HepG2 (cell line): ENCODE measurements around the gene SRD5A1. TPM values are rescaled to one million over a fixed set of nuclear protein-coding genes. Genes with fewer than 3 reads are reported as not detected.

ENCODE experiments used
- ARNTL ChIP-seq: sonication (generic); formaldehyde crosslinking; IDR thresholded peaks from 2 replicates; pipeline ENCODE4 v1.4.0; 2020; ENCODE audit warnings: mild to moderate bottlenecking, missing genetic modification reagents
- HOXD1 ChIP-seq: sonication (generic); formaldehyde crosslinking; IDR thresholded peaks from 2 replicates; pipeline ENCODE4 v1.5.0; 2020; ENCODE audit warnings: missing genetic modification reagents
- KAT8 ChIP-seq: IDR thresholded peaks from 2 replicates; pipeline ENCODE4 v1.6.1; 2016; ENCODE audit warnings: missing genetic modification reagents, missing compliant biosample characterization
- MAZ ChIP-seq, 2 experiments: sonication (generic) in 1 of 2; formaldehyde crosslinking in 1 of 2; IDR thresholded peaks; 2 replicates each; pipeline versions ENCODE4 v1.5.0 to v1.6.1; 2012 to 2020; ENCODE audit warnings: low read depth in 2 of 2, mild to moderate bottlenecking in 2 of 2, borderline replicate concordance in 1 of 2, improper control_type of control experiment in 1 of 2, low read length in 1 of 2, missing genetic modification reagents in 1 of 2, moderate library complexity in 1 of 2
- MTF1 ChIP-seq: sonication (generic); formaldehyde crosslinking; IDR thresholded peaks from 2 replicates; pipeline ENCODE4 v1.5.0; 2020; ENCODE audit warnings: missing genetic modification reagents
- RFX3 ChIP-seq: IDR thresholded peaks from 2 replicates; pipeline ENCODE4 v1.6.1; 2016; ENCODE audit warnings: missing biosample characterization, missing genetic modification reagents
- SAFB2 ChIP-seq: sonication (generic); formaldehyde crosslinking; IDR thresholded peaks from 2 replicates; pipeline ENCODE4 v1.5.1; 2020; ENCODE audit warnings: missing genetic modification reagents, low read depth, mild to moderate bottlenecking, borderline replicate concordance
- SETDB1 ChIP-seq: sonication (generic); formaldehyde crosslinking; IDR thresholded peaks from 2 replicates; pipeline ENCODE4 v1.5.1; 2020; ENCODE audit warnings: missing genetic modification reagents, mild to moderate bottlenecking, borderline replicate concordance
- TCF12 ChIP-seq, 2 experiments: fragments of 450-650 bp in 1 of 2; sonication (generic) in 1 of 2; formaldehyde crosslinking in 1 of 2; IDR thresholded peaks; 2 replicates each; pipeline versions ENCODE4 v1.6.1 to v1.8.0; 2017 to 2022; ENCODE audit warnings: antibody characterized with exemption in 1 of 2, mild to moderate bottlenecking in 1 of 2, missing genetic modification reagents in 1 of 2, moderate library complexity in 1 of 2
- ZFP1 ChIP-seq: IDR thresholded peaks from 2 replicates; pipeline ENCODE4 v1.6.1; 2016
- ZNF205 ChIP-seq: IDR thresholded peaks from 2 replicates; pipeline ENCODE4 v1.6.1; 2018; ENCODE audit warnings: missing biosample characterization, missing genetic modification reagents
- ZNF333 ChIP-seq: sonication (generic); formaldehyde crosslinking; IDR thresholded peaks from 2 replicates; pipeline ENCODE4 v1.4.0; 2020; ENCODE audit warnings: mild to moderate bottlenecking, missing genetic modification reagents, borderline replicate concordance
- ZNF44 ChIP-seq: sonication (generic); formaldehyde crosslinking; IDR thresholded peaks from 2 replicates; pipeline ENCODE4 v1.5.1; 2020; ENCODE audit warnings: mild to moderate bottlenecking, missing genetic modification reagents
- ZNF512 ChIP-seq: sonication (generic); formaldehyde crosslinking; IDR thresholded peaks from 2 replicates; pipeline ENCODE4 v1.4.0; 2020; ENCODE audit warnings: mild to moderate bottlenecking, missing genetic modification reagents
- ZNF556 ChIP-seq: sonication (generic); formaldehyde crosslinking; IDR thresholded peaks from 2 replicates; pipeline ENCODE4 v1.4.0; 2020; ENCODE audit warnings: mild to moderate bottlenecking, missing genetic modification reagents, borderline replicate concordance
- ZNF660 ChIP-seq: sonication (generic); formaldehyde crosslinking; IDR thresholded peaks from 2 replicates; pipeline ENCODE4 v1.5.1; 2020; ENCODE audit warnings: mild to moderate bottlenecking, low read depth, missing genetic modification reagents, borderline replicate concordance
- ZNF709 ChIP-seq: sonication (generic); formaldehyde crosslinking; IDR thresholded peaks from 2 replicates; pipeline ENCODE4 v1.5.0; 2020; ENCODE audit warnings: mild to moderate bottlenecking, missing genetic modification reagents
- polyA plus RNA-seq, 8 experiments: library from polyadenylated mRNA; depleted of rRNA in 3 of 8; stranded (reverse) in 7 of 8; unstranded in 1 of 8; fragments of >200 nt; fragmentation: Illumina TruSeq in 4 of 8; extraction: Trizol in 4 of 8; gene quantifications; 2 replicates each; pipeline versions ENCODE4 v1.2.1 to v1.2.3, GENCODE V29; 2011 to 2016; ENCODE audit warnings: low read depth in 4 of 8, missing spikeins in 1 of 8, mixed read lengths in 1 of 8; ENCODE audit not compliant: insufficient read depth in 1 of 8
- total RNA-seq, 5 experiments: library from RNA; depleted of rRNA; stranded (reverse); fragments of >200 nt; fragmentation: Illumina TruSeq; extraction: Trizol; gene quantifications; 2 replicates each; pipeline ENCODE4 v1.2.3, GENCODE V29; 2016; ENCODE audit warnings: low read depth in 1 of 5
- TF ChIP-seq, protein P1 (sequence below): sonication (generic); formaldehyde crosslinking; conservative IDR thresholded peaks from 2 replicates; pipeline ENCODE4 v1.4.0; 2020; ENCODE audit warnings: mild to moderate bottlenecking, missing genetic modification reagents, moderate library complexity
- TF ChIP-seq, protein P2 (sequence below), 2 experiments: sonication (generic) in 1 of 2; formaldehyde crosslinking in 1 of 2; IDR thresholded peaks; 2 replicates each; pipeline versions ENCODE4 v1.4.0 to v1.6.1; 2018 to 2020; ENCODE audit warnings: missing genetic modification reagents in 2 of 2, borderline replicate concordance in 1 of 2, low read depth in 1 of 2, mild to moderate bottlenecking in 1 of 2, missing biosample characterization in 1 of 2
- TF ChIP-seq, protein P3 (sequence below): sonication (generic); formaldehyde crosslinking; IDR thresholded peaks from 2 replicates; pipeline ENCODE4 v1.5.1; 2020; ENCODE audit warnings: mild to moderate bottlenecking, missing genetic modification reagents, borderline replicate concordance

SRD5A1 gene
- total and polyA plus RNA-seq, 2 of the 13 experiments (the other 11 are each of a cell fraction or from before 2014, with no cell fraction given): 6.1 to 9.9 TPM

- TF ChIP-seq, protein P1, sequence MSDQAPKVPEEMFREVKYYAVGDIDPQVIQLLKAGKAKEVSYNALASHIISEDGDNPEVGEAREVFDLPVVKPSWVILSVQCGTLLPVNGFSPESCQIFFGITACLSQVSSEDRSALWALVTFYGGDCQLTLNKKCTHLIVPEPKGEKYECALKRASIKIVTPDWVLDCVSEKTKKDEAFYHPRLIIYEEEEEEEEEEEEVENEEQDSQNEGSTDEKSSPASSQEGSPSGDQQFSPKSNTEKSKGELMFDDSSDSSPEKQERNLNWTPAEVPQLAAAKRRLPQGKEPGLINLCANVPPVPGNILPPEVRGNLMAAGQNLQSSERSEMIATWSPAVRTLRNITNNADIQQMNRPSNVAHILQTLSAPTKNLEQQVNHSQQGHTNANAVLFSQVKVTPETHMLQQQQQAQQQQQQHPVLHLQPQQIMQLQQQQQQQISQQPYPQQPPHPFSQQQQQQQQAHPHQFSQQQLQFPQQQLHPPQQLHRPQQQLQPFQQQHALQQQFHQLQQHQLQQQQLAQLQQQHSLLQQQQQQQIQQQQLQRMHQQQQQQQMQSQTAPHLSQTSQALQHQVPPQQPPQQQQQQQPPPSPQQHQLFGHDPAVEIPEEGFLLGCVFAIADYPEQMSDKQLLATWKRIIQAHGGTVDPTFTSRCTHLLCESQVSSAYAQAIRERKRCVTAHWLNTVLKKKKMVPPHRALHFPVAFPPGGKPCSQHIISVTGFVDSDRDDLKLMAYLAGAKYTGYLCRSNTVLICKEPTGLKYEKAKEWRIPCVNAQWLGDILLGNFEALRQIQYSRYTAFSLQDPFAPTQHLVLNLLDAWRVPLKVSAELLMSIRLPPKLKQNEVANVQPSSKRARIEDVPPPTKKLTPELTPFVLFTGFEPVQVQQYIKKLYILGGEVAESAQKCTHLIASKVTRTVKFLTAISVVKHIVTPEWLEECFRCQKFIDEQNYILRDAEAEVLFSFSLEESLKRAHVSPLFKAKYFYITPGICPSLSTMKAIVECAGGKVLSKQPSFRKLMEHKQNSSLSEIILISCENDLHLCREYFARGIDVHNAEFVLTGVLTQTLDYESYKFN (CRISPR knock-in tag): no peak
- TF ChIP-seq ZNF333 (no peak), ZNF205 (CRISPR knock-in tag) (no peak), SETDB1 (CRISPR knock-in tag) (no peak), KAT8 (CRISPR knock-in tag) (peak; percentile 89), ZNF512 (CRISPR knock-in tag) (no peak), SAFB2 (no peak; the same call in 1 of the 2 replicates), TCF12 (IDR thresholded peaks at IDR 0.05) (no peak), TCF12 (CRISPR knock-in tag; IDR thresholded peaks at IDR 0.05) (no peak), ARNTL (0 out of 2 replicates have a peak, but pooled peaks have one; percentile 34), ZNF660 (no peak), RFX3 (CRISPR knock-in tag) (no peak), ZFP1 (CRISPR knock-in tag) (no peak), ZNF709 (CRISPR knock-in tag) (peak; percentile 35; the same call in 1 of the 2 replicates), ZNF556 (no peak), MAZ (IDR thresholded peaks at IDR 0.05; ENCODE audit: borderline replicate concordance, low read depth, low read length) (no peak), MAZ (CRISPR knock-in tag; IDR thresholded peaks at IDR 0.05; ENCODE audit: low read depth) (peak; percentile 12; the same call in 1 of the 2 replicates), HOXD1 (CRISPR knock-in tag) (no peak), ZNF44 (peak; percentile 27; the same call in 1 of the 2 replicates), MTF1 (CRISPR knock-in tag) (no peak)
- TF ChIP-seq, protein P2, sequence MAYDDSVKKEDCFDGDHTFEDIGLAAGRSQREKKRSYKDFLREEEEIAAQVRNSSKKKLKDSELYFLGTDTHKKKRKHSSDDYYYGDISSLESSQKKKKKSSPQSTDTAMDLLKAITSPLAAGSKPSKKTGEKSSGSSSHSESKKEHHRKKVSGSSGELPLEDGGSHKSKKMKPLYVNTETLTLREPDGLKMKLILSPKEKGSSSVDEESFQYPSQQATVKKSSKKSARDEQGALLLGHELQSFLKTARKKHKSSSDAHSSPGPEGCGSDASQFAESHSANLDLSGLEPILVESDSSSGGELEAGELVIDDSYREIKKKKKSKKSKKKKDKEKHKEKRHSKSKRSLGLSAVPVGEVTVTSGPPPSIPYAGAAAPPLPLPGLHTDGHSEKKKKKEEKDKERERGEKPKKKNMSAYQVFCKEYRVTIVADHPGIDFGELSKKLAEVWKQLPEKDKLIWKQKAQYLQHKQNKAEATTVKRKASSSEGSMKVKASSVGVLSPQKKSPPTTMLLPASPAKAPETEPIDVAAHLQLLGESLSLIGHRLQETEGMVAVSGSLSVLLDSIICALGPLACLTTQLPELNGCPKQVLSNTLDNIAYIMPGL (CRISPR knock-in tag; IDR thresholded peaks at IDR 0.05; ENCODE audit: borderline replicate concordance in 1 of 2, low read depth in 1 of 2): peak; percentile 40 to 72; a peak in 3 of 4 replicates
- TF ChIP-seq, protein P3, sequence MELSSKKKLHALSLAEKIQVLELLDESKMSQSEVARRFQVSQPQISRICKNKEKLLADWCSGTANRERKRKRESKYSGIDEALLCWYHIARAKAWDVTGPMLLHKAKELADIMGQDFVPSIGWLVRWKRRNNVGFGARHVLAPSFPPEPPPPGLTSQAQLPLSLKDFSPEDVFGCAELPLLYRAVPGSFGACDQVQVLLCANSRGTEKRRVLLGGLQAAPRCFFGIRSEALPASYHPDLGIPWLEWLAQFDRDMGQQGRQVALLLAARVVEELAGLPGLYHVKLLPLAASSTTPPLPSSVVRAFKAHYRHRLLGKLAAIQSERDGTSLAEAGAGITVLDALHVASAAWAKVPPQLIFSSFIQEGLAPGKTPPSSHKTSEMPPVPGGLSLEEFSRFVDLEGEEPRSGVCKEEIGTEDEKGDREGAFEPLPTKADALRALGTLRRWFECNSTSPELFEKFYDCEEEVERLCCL (CRISPR knock-in tag): no peak
Observed at GRCh38 chr5:6632888-6633468, at the start of gene SRD5A1, which contains the start of gene NSUN2 (continued).
